HUES64 (cell line): ENCODE measurements around the gene TRAPPC14.
"Not testable (repeated sequence)": the region's sequence is repeated elsewhere in the genome, so short reads cannot be mapped to it uniquely, and the experiment has no call there.

ENCODE experiments used
- H3K27ac ChIP-seq: 2 replicates; pipeline ENCODE4 v1.7.0; 2013; ENCODE audit warnings: low read depth, low read length, inconsistent platforms
- H3K27me3 ChIP-seq: 2 replicates; pipeline ENCODE4 v1.6.1; 2013; ENCODE audit warnings: mild to moderate bottlenecking, low read length; ENCODE audit not compliant: insufficient read depth
- H3K36me3 ChIP-seq: 2 replicates; pipeline ENCODE4 v1.6.1; 2013; ENCODE audit warnings: mild to moderate bottlenecking, low read length; ENCODE audit not compliant: insufficient read depth
- H3K4me1 ChIP-seq: 2 replicates; pipeline ENCODE4 v1.6.1; 2013; ENCODE audit warnings: mild to moderate bottlenecking, low read length, moderate library complexity; ENCODE audit not compliant: insufficient read depth
- H3K4me3 ChIP-seq: 2 replicates; pipeline ENCODE4 v1.5.1; 2013; ENCODE audit warnings: mild to moderate bottlenecking, low read length, moderate library complexity
- H3K9ac ChIP-seq: 2 replicates; pipeline ENCODE4 v1.6.1; 2013; ENCODE audit warnings: mild to moderate bottlenecking, low read depth, low read length
- H3K9me3 ChIP-seq: 2 replicates; pipeline ENCODE4 v1.6.1; 2013; ENCODE audit warnings: low read depth, low read length; ENCODE audit not compliant: insufficient read depth
- WGBS: fragments of 150-250, 120-280 bp; methylation state at CpG from one replicate; pipeline ENCODE4 v1.1.7; 2013; ENCODE audit warnings: missing lambda C conversion rate; 5-methylcytosine and 5-hydroxymethylcytosine counted together

The TRAPPC14 gene

GRCh38 chr7:100130220-100130607 lies 28.3 kb downstream of the TRAPPC14 start:
- not testable (repeated sequence) for H3K27ac ChIP-seq, H3K9me3 ChIP-seq, H3K4me1 ChIP-seq, H3K4me3 ChIP-seq, H3K9ac ChIP-seq, H3K36me3 ChIP-seq
- 96% methylated on average over 1 of the region's 1 CpG for WGBS
- peaks cover 20% of the 10 kb centered on the region for H3K27me3 ChIP-seq

GRCh38 chr7:100128637-100128963 lies 29.9 kb downstream of the TRAPPC14 start:
- Histone ChIP-seq H3K9me3 (no peaks in the 10 kb centered on the region), H3K36me3 (peaks cover 6% of the 10 kb centered on the region; the same call in 1 of the 2 replicates), H3K9ac (no peak overlapping the region), H3K27ac (no peak overlapping the region), H3K4me1 (peaks cover 7% of the 10 kb centered on the region; the same call in 1 of the 2 replicates), H3K27me3 (peaks cover 20% of the 10 kb centered on the region), H3K4me3 (peak overlapping the region; percentile 97; the same call in 1 of the 2 replicates)
- WGBS: 83% methylated on average over 1 of the region's 1 CpG

- no peak overlapping the region for H3K27ac ChIP-seq
- H3K9me3 ChIP-seq: no peaks in the 10 kb centered on the region
- H3K4me1 ChIP-seq: peaks cover 7% of the 10 kb centered on the region; the same call in 1 of the 2 replicates
- peak overlapping the region; percentile 95 for H3K9ac ChIP-seq
- peaks cover 20% of the 10 kb centered on the region for H3K27me3 ChIP-seq
- peak overlapping the region; percentile 97 for H3K4me3 ChIP-seq
- peaks cover 6% of the 10 kb centered on the region; the same call in 1 of the 2 replicates for H3K36me3 ChIP-seq
- WGBS: 7% methylated on average over 37 of the region's 37 CpGs
Observed at GRCh38 chr7:100127866-100128636, 30.5 kb downstream of the TRAPPC14 start.

- peaks cover 5% of the 10 kb centered on the region; the same call in 1 of the 2 replicates for H3K4me1 ChIP-seq
- H3K36me3 ChIP-seq: peaks cover 6% of the 10 kb centered on the region; the same call in 1 of the 2 replicates
- under 1% methylated on average over 85 of the region's 85 CpGs for WGBS
Observed at GRCh38 chr7:100126931-100127865, 31.3 kb downstream of the TRAPPC14 start, which contains the start of gene MBLAC1. MBLAC1 (plus strand) TSS chr7:100126967; CDS start chr7:100127396, 429 bp downstream.

GRCh38 chr7:100126239-100126930 lies 32.1 kb downstream of the TRAPPC14 start:
- Histone ChIP-seq H3K27ac (peak overlapping the region; percentile 99), H3K9me3 (no peaks in the 10 kb centered on the region), H3K27me3 (peaks cover 20% of the 10 kb centered on the region), H3K4me3 (peak overlapping the region; percentile 97), H3K9ac (peak overlapping the region; percentile 95), H3K4me1 (peaks cover 5% of the 10 kb centered on the region; the same call in 1 of the 2 replicates), H3K36me3 (peaks cover 6% of the 10 kb centered on the region; the same call in 1 of the 2 replicates)
- 22% methylated on average over 29 of the region's 29 CpGs for WGBS

More at GRCh38 chr7:100126931-100127865, 31.3 kb downstream of the TRAPPC14 start, which contains the start of gene MBLAC1:
- H3K9ac ChIP-seq: peak within 1 kb of the TSS; percentile 95
- H3K4me3 ChIP-seq: peak within 1 kb of the TSS; percentile 97
- peak within 1 kb of the TSS; percentile 99 for H3K27ac ChIP-seq
- H3K27me3 ChIP-seq: peaks cover 20% of the 10 kb centered on the region
- H3K9me3 ChIP-seq: no peaks in the 10 kb centered on the region

- Histone ChIP-seq H3K9me3 (no peaks in the 10 kb centered on the region), H3K9ac (no peak overlapping the region), H3K4me1 (peaks cover 12% of the 10 kb centered on the region), H3K27ac (no peak overlapping the region), H3K36me3 (peaks cover 6% of the 10 kb centered on the region; the same call in 1 of the 2 replicates), H3K4me3 (no peak overlapping the region), H3K27me3 (peaks cover 20% of the 10 kb centered on the region)
- WGBS: 97% methylated on average over 4 of the region's 4 CpGs
Observed at GRCh38 chr7:100124301-100125230, 34.0 kb downstream of the TRAPPC14 start.

GRCh38 chr7:100122568-100122967 lies 36.0 kb downstream of the TRAPPC14 start:
- H3K27me3 ChIP-seq: peaks cover 3% of the 10 kb centered on the region
- no peak overlapping the region for H3K4me3 ChIP-seq
- peaks cover 6% of the 10 kb centered on the region; the same call in 1 of the 2 replicates for H3K36me3 ChIP-seq
- H3K9me3 ChIP-seq: no peaks in the 10 kb centered on the region
- no peak overlapping the region for H3K9ac ChIP-seq
- no peak overlapping the region for H3K27ac ChIP-seq
- WGBS: 90% methylated on average over 1 of the region's 1 CpG
- H3K4me1 ChIP-seq: peaks cover 7% of the 10 kb centered on the region; the same call in 1 of the 2 replicates

GRCh38 chr7:100122067-100122466 lies 36.5 kb downstream of the TRAPPC14 start:
- WGBS: 65% methylated on average over 13 of the region's 13 CpGs
- Histone ChIP-seq H3K9ac (no peak overlapping the region), H3K9me3 (no peaks in the 10 kb centered on the region), H3K27ac (no peak overlapping the region), H3K36me3 (peaks cover 6% of the 10 kb centered on the region; the same call in 1 of the 2 replicates), H3K4me1 (peaks cover 7% of the 10 kb centered on the region; the same call in 1 of the 2 replicates), H3K27me3 (no peaks in the 10 kb centered on the region), H3K4me3 (no peak overlapping the region)

GRCh38 chr7:100120733-100121036 lies 37.8 kb downstream of the TRAPPC14 start:
- H3K9me3 ChIP-seq: no peaks in the 10 kb centered on the region
- H3K4me1 ChIP-seq: peaks cover 7% of the 10 kb centered on the region; the same call in 1 of the 2 replicates
- peaks cover 10% of the 10 kb centered on the region; the same call in 1 of the 2 replicates for H3K36me3 ChIP-seq
- no peak overlapping the region for H3K27ac ChIP-seq
- H3K9ac ChIP-seq: no peak overlapping the region
- no peaks in the 10 kb centered on the region for H3K27me3 ChIP-seq
- WGBS: 58% methylated on average over 1 of the region's 1 CpG
- H3K4me3 ChIP-seq: peak overlapping the region; percentile 92
